Measurements from ENCODE around the gene UROC1.

The UROC1 gene

DNA sequence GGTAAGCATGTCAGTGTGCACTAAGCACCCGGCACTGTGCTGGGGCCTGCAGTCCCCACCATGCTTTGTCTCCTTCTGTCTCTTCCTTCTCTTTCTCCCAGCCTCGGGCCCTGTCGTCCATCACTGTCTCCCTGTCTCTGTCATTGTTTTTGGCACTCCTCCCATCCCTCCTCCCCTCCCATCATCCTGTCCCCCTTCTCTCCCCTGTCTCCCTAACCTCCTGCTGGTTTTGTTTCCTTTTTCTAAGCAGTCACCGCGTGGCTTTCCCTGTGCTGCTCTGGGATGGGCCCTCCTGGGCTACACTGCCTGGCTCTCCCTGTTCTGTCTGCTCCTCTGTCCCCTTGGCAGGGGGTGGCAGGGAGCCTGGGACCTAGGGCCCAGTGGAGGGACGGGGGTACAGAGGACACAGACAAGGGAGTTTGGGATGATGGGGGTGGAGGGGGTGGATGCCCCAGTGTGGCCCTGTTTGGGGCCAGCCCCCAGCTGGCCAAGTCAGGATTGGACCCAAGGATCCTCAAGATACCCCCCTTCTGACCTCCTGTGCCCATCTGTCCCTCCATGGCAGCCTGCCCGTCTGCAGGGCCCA, 12.1 kb upstream of the UROC1 start:
- Mint-ChIP-seq H3K4me3 (no peak overlapping the region), H3K9me3 (no peaks in the 10 kb centered on the region), H3K27me3 (peaks cover 17 to 18% of the 10 kb centered on the region in 2 donors), H3K36me3 (no peaks in the 10 kb centered on the region), H3K4me1 (peaks cover 3 to 8% of the 10 kb centered on the region in 2 donors), H3K27ac (no peak overlapping the region)
- DNase-seq, result no peak
- no peak for ATAC-seq (replicated peaks)

DNA sequence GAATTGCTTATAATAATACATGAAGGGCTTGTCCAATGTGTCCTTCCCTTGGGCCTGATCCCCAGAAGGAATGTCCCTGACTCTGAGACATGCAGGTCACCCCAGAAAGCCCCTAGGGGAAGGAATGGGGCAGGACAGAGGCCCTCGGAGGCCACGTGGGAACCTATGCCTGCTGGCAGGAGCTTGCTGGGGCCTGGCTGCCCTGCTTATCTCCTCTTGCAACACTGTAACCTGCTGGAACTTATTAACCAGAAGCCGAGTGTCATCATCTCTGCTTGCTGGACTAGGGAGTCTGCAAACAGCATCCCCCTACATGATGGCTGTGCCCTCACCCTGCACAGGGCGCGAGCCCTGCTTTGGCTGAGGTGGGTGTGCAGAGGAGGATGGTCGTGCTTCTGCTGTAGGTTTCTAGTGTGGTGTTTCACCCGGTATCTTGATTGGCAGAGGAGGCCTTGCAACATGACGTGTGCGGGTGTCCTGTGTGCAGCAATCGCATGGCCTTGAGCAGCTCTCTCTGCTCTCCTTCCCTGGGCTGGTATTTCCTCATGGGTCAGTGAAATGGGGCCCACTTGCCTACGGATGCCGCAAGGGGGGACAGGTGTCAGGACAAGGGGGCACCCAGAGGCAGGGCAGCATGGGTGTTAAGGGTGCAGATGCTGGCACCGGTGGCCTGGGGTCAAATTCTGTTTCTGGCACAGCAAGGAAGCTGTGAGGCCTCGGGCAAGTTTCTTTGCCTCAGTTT, 11.4 kb upstream of the UROC1 start:
- ATAC-seq (replicated peaks) (no peak), DNase-seq (no peak)
- Mint-ChIP-seq H3K27me3 (peaks cover 13 to 15% of the 10 kb centered on the region in 2 donors), H3K36me3 (no peaks in the 10 kb centered on the region), H3K27ac (no peak overlapping the region), H3K4me1 (peaks cover 5 to 7% of the 10 kb centered on the region in 2 donors), H3K4me3 (no peak overlapping the region), H3K9me3 (no peaks in the 10 kb centered on the region)

DNA sequence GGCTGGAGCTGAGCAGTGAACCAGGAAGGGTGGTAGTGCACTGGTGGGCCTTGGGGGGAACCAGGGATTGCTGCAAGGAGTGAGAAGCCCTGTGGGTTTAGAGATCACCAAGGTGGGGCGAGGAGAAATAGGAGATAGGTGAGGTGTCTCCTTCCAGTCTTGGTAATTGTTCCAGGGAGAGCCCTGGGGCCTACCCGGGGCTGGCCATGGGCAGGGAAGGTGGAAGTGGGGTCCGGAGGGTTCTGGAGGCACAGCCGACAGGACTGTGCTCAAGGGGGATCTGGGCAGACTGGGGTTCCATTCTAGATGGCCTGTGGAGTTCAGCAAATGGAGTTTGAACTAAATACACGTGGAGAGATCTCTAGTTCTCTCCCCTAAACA, 10.8 kb upstream of the UROC1 start:
- ATAC-seq (replicated peaks) (no peak), DNase-seq (no peak)
- Mint-ChIP-seq H3K27ac (no peak overlapping the region), H3K27me3 (peaks cover 17 to 19% of the 10 kb centered on the region in 2 donors), H3K36me3 (no peaks in the 10 kb centered on the region), H3K4me1 (peaks cover 5 to 7% of the 10 kb centered on the region in 2 donors), H3K4me3 (no peak overlapping the region), H3K9me3 (no peaks in the 10 kb centered on the region)

DNA sequence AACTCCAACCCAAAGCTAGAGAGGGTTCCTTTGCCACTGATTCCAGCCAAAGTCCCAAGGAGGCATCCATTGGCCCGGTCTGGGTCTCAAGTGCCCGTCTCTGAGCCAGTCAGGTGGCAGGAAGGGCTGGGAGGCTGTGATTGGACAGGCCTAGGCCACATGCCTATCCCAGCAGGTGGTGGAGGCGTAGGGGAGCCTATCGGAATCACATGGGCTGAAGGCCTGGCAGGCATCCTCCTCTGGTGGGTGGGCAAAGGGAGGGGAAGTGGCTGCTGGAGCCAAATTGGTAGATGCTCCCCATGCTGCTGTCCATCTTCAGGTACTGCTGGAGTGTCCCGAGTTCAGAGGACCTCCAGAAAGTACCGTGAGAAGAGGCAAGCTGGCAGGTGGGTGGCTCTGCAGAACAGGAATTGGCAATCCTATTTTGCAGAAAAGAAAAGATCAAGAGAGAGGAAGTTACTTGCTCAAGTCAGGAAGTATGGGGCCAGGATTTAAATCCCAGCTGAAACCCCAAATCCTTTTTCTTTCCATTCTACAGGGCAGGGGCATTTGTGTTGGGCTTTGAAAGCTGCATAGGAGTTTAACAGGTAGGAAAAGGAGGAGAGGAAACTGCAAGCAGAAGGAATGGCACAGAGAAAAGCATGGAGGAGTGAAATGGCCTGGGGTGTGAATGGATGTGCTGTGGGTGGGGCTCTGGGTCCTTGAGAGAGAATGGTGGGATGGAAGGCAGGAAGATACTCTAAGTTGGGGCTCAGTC, 10.1 kb upstream of the UROC1 start:
- no peak for DNase-seq
- H3K4me1 Mint-ChIP-seq, result peaks cover 5 to 7% of the 10 kb centered on the region in 2 donors
- H3K4me3 Mint-ChIP-seq, result no peak overlapping the region
- no peaks in the 10 kb centered on the region for H3K9me3 Mint-ChIP-seq
- no peak for ATAC-seq (replicated peaks)
- H3K27me3 Mint-ChIP-seq, result peaks cover 23 to 26% of the 10 kb centered on the region in 2 donors
- H3K36me3 Mint-ChIP-seq, result no peaks in the 10 kb centered on the region
- no peak overlapping the region for H3K27ac Mint-ChIP-seq

DNA sequence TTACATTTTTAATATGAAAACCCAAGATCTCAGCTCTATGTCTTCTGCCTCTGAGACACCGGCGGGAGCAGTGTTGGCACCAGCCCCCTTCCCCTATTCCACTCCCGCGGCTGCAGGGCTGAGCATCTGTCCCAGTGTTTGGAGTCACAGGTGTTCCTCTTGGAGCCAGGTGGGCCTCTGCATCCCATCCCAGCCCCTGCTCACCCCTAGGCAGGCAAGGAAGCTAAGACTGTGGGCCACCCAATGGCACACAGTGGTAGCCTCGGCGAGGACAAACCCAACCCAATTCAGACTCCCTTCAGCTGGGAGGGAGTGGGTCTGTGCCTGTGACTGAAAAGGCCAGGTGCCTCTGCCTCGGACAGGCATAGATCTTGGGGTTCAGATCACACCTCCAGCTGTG, 9.4 kb upstream of the UROC1 start:
- H3K4me1 Mint-ChIP-seq, result peaks cover 5 to 7% of the 10 kb centered on the region in 2 donors
- H3K27ac Mint-ChIP-seq, result no peak overlapping the region
- peaks cover 30 to 33% of the 10 kb centered on the region in 2 donors for H3K27me3 Mint-ChIP-seq
- no peaks in the 10 kb centered on the region for H3K36me3 Mint-ChIP-seq
- H3K4me3 Mint-ChIP-seq, result no peak overlapping the region
- ATAC-seq (replicated peaks) (no peak), DNase-seq (no peak)
- no peaks in the 10 kb centered on the region for H3K9me3 Mint-ChIP-seq

DNA sequence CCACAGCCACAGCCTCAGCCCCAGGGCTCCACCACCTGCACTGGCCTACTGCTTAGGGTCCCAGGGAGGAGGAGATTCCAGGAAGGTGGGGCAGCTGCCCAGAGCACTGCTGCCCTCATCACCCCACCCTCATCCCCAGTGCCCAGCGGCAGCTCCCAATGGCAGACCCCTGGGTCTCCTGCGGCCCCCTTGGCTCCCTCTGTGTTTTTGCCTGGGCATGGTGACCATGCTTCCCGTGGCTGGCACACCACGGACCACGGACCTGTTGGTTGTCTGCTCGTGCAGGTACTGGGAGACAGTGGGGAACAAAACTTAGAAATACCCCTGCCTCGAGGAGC, 9.1 kb upstream of the UROC1 start:
- no peak overlapping the region for H3K27ac Mint-ChIP-seq
- DNase-seq (no peak), ATAC-seq (replicated peaks) (no peak)
- H3K27me3 Mint-ChIP-seq, result peaks cover 32 to 36% of the 10 kb centered on the region in 2 donors
- peaks cover 5 to 7% of the 10 kb centered on the region in 2 donors for H3K4me1 Mint-ChIP-seq
- H3K36me3 Mint-ChIP-seq, result no peaks in the 10 kb centered on the region
- H3K9me3 Mint-ChIP-seq, result no peaks in the 10 kb centered on the region
- no peak overlapping the region for H3K4me3 Mint-ChIP-seq

GRCh38 chr3:126525853-126526667, 8.5 kb upstream of the UROC1 start:
- no peaks in the 10 kb centered on the region for H3K9me3 Mint-ChIP-seq
- H3K36me3 Mint-ChIP-seq, result no peaks in the 10 kb centered on the region
- ATAC-seq (replicated peaks), result no peak
- DNase-seq, result no peak
- no peak overlapping the region for H3K27ac Mint-ChIP-seq
- H3K4me3 Mint-ChIP-seq, result no peak overlapping the region
- H3K4me1 Mint-ChIP-seq, result peaks cover 5 to 7% of the 10 kb centered on the region in 2 donors
- H3K27me3 Mint-ChIP-seq, result peaks cover 32 to 36% of the 10 kb centered on the region in 2 donors

- Mint-ChIP-seq H3K36me3 (no peaks in the 10 kb centered on the region), H3K9me3 (no peaks in the 10 kb centered on the region), H3K4me1 (peaks cover 3 to 7% of the 10 kb centered on the region in 2 donors), H3K27me3 (peaks cover 32 to 36% of the 10 kb centered on the region in 2 donors), H3K4me3 (no peak overlapping the region), H3K27ac (no peak overlapping the region)
- no peak for ATAC-seq (replicated peaks)
- DNase-seq, result no peak
These were observed 7.7 kb upstream of the UROC1 start for GRCh38 chr3:126525091-126525852.

GRCh38 chr3:126524429-126524988, 6.9 kb upstream of the UROC1 start:
- H3K4me3 Mint-ChIP-seq, result peak overlapping the region; percentile 49 to 71

DNA sequence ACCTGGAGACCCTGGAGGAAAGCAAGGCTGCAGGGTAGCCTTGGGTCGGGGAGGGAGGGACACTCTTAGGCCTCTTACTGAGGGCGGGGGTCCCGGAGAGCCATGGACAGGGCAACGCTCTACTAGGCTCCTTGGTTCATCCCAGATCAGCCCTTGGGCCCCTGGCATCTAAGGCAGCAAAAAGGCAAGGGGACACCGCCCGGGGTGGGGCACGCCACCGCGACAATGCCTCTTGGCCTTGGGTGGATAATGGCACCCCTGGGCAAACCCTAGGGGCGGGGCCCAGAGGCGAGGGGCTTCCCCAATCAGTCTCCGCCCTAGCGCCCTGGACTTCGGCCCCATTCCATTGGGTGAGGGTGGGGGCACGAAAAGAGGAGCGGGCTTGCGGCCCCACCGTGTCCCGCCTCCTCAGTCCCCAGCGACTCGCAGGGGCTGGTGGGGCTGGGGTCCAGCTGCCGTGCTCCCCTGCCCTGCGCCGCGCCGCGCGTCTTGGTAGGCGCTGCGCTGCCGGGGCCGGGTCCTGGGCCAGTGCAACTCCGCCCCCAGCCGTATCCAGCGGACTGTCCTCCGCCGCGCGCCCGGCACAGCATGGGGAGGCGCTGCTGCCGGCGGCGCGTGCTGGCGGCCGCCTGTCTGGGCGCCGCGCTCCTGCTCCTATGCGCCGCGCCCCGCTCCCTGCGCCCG, 6.3 kb upstream of the UROC1 start, which contains the start of gene CHST13:
TSS of gene CHST13 (plus strand) at position 411 of the 684 bp plus-strand sequence. CDS start at position 589, 178 bp downstream.
- Mint-ChIP-seq H3K27ac (no peak within 1 kb of the TSS), H3K36me3 (no peaks in the 10 kb centered on the region), H3K4me3 (peak within 1 kb of the TSS; percentile 49 to 71), H3K27me3 (peaks cover 32 to 40% of the 10 kb centered on the region in 2 donors), H3K4me1 (peaks cover 0 to 7% of the 10 kb centered on the region in 2 donors), H3K9me3 (no peaks in the 10 kb centered on the region)
- ATAC-seq (replicated peaks) (peak; percentile 39 to 53), DNase-seq (no peak)

More at GRCh38 chr3:126524429-126524988, 6.9 kb upstream of the UROC1 start:
- Mint-ChIP-seq H3K36me3 (no peaks in the 10 kb centered on the region), H3K27ac (no peak overlapping the region), H3K9me3 (no peaks in the 10 kb centered on the region), H3K27me3 (peaks cover 32 to 36% of the 10 kb centered on the region in 2 donors), H3K4me1 (peaks cover under 1 to 7% of the 10 kb centered on the region in 2 donors)
- DNase-seq (no peak), ATAC-seq (replicated peaks) (peak; percentile 14 to 19)

- Mint-ChIP-seq H3K27me3 (peaks cover 32 to 42% of the 10 kb centered on the region in 2 donors), H3K36me3 (no peaks in the 10 kb centered on the region), H3K9me3 (no peaks in the 10 kb centered on the region), H3K4me3 (no peak overlapping the region), H3K27ac (no peak overlapping the region), H3K4me1 (peaks cover 0 to 7% of the 10 kb centered on the region in 2 donors)
- ATAC-seq (replicated peaks) (no peak), DNase-seq (no peak)
These were observed 4.8 kb upstream of the UROC1 start for GRCh38 chr3:126522363-126522788.

GRCh38 chr3:126521122-126521891, 3.7 kb upstream of the UROC1 start:
- no peak for DNase-seq
- peaks cover 0 to 7% of the 10 kb centered on the region in 2 donors for H3K4me1 Mint-ChIP-seq
- H3K27ac Mint-ChIP-seq, result no peak overlapping the region
- no peaks in the 10 kb centered on the region for H3K9me3 Mint-ChIP-seq
- no peak overlapping the region for H3K4me3 Mint-ChIP-seq
- H3K27me3 Mint-ChIP-seq, result peaks cover 32 to 37% of the 10 kb centered on the region in 2 donors
- H3K36me3 Mint-ChIP-seq, result no peaks in the 10 kb centered on the region
- no peak for ATAC-seq (replicated peaks)
